Measurements from ENCODE around the gene RALGPS1. TPM values are rescaled to one million over a fixed set of nuclear protein-coding genes. Genes with fewer than 3 reads are reported as not detected.

Gene RALGPS1
- total and polyA plus RNA-seq, 2 of the 13 experiments (the other 11 are each of a cell fraction or from before 2014, with no cell fraction given) = 3.7 to 6.5 TPM

DNA sequence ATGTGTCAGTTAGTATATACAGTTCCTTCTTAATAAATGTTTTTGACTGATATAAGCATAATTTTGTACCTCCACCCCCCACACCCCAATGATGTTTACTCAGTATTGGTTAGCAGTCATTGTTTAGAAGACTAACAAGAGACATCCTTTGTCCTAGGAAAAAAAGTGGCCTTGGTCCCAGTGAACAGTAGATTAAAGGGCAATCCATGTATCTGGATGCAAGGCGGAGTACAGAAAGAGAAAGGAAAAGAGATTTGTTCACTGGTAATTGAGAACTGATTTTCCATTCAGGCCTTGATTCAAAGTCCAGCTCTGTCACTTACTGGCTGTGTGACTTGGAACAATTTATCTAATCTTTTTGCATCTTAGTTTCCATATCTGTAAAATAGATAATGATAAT is 4.6 kb downstream of the RALGPS1 start (continued):
- TF ChIP-seq ZNF670 (CRISPR knock-in tag; IDR thresholded peaks at IDR 0.05; ENCODE audit: borderline replicate concordance) (no peak), ZNF383 (CRISPR knock-in tag; IDR thresholded peaks at IDR 0.05; ENCODE audit: borderline replicate concordance) (no peak), SMYD3 (CRISPR knock-in tag; IDR thresholded peaks at IDR 0.05) (no peak), ISX (CRISPR knock-in tag; conservative IDR thresholded peaks at IDR 0.05) (no peak), TOPORS (CRISPR knock-in tag; IDR thresholded peaks at IDR 0.05) (no peak), SOX13 (IDR thresholded peaks at IDR 0.05) (peak; percentile 98), SOX13 (CRISPR knock-in tag; conservative IDR thresholded peaks at IDR 0.05 in 1 of 2, IDR thresholded peaks at IDR 0.05 in 1 of 2) (peak in 1 of 2 experiments; percentile 99; a peak in 2 of 4 replicates), FOXJ3 (CRISPR knock-in tag; IDR thresholded peaks at IDR 0.05; ENCODE audit: borderline replicate concordance) (no peak), BORCS8-MEF2B (CRISPR knock-in tag; IDR thresholded peaks at IDR 0.05) (no peak), ZNF333 (CRISPR knock-in tag; IDR thresholded peaks at IDR 0.05; ENCODE audit: borderline replicate concordance) (no peak)
- TF ChIP-seq, protein P1, sequence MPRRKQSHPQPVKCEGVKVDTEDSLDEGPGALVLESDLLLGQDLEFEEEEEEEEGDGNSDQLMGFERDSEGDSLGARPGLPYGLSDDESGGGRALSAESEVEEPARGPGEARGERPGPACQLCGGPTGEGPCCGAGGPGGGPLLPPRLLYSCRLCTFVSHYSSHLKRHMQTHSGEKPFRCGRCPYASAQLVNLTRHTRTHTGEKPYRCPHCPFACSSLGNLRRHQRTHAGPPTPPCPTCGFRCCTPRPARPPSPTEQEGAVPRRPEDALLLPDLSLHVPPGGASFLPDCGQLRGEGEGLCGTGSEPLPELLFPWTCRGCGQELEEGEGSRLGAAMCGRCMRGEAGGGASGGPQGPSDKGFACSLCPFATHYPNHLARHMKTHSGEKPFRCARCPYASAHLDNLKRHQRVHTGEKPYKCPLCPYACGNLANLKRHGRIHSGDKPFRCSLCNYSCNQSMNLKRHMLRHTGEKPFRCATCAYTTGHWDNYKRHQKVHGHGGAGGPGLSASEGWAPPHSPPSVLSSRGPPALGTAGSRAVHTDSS (CRISPR knock-in tag; conservative IDR thresholded peaks at IDR 0.05) = no peak
- TF ChIP-seq, protein P2, sequence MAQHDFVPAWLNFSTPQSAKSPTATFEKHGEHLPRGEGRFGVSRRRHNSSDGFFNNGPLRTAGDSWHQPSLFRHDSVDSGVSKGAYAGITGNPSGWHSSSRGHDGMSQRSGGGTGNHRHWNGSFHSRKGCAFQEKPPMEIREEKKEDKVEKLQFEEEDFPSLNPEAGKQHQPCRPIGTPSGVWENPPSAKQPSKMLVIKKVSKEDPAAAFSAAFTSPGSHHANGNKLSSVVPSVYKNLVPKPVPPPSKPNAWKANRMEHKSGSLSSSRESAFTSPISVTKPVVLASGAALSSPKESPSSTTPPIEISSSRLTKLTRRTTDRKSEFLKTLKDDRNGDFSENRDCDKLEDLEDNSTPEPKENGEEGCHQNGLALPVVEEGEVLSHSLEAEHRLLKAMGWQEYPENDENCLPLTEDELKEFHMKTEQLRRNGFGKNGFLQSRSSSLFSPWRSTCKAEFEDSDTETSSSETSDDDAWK (CRISPR knock-in tag; IDR thresholded peaks at IDR 0.05) = no peak

Measured in HepG2 (cell line).